ENCODE results near the gene ITPK1. TPM values are rescaled to one million over a fixed set of nuclear protein-coding genes. Genes with fewer than 3 reads are reported as not detected.

Gene ITPK1
- total and polyA plus RNA-seq, 8 donors, result 17.8 to 46.3 (median 28.9) TPM

- WGBS, 5 donors, result 92 to 98% (median 94%) methylated on average over 9 to 11 of the region's 11 CpGs
Observed at GRCh38 chr14:92962831-92963095, 153.0 kb downstream of the ITPK1 start.

GRCh38 chr14:92962031-92962830 is 153.5 kb downstream of the ITPK1 start:
- intact Hi-C loops (cut with DNase I; ENCODE audit: low total_unique reads), result no loop called here
- peaks cover 11 to 54% (median 48%) of the 10 kb centered on the region in 4 donors for H3K36me3 ChIP-seq
- TF ChIP-seq POLR2AphosphoS5 (IDR thresholded peaks at IDR 0.05), result no peak
- no peak for TF ChIP-seq CTCF (IDR thresholded peaks at IDR 0.05)
- TF ChIP-seq EP300 (IDR thresholded peaks at IDR 0.05), result no peak
- TF ChIP-seq POLR2A (IDR thresholded peaks at IDR 0.05), result no peak
- peaks cover 13 to 42% (median 21%) of the 10 kb centered on the region in 4 donors for H3K4me1 ChIP-seq
- WGBS, 5 donors, result 86 to 97% (median 93%) methylated on average over 17 to 20 of the region's 20 CpGs
- no peak overlapping the region for H3K27ac ChIP-seq
- no peak overlapping the region for H3K4me3 ChIP-seq
- no peaks in the 10 kb centered on the region for H3K9me3 ChIP-seq
- no peaks in the 10 kb centered on the region for H3K27me3 ChIP-seq
- no peak for DNase-seq

More at GRCh38 chr14:92962831-92963095, 153.0 kb downstream of the ITPK1 start:
- Histone ChIP-seq H3K36me3 (peaks cover 6 to 49% (median 43%) of the 10 kb centered on the region in 4 donors), H3K4me3 (no peak overlapping the region), H3K4me1 (peaks cover 13 to 42% (median 21%) of the 10 kb centered on the region in 4 donors), H3K9me3 (no peaks in the 10 kb centered on the region), H3K27ac (peak overlapping the region in 1 of 5 donors; percentile 78), H3K27me3 (no peaks in the 10 kb centered on the region)
- intact Hi-C loops (cut with DNase I; ENCODE audit: low total_unique reads), result no loop called here
- TF ChIP-seq POLR2AphosphoS5 (IDR thresholded peaks at IDR 0.05) (no peak), POLR2A (IDR thresholded peaks at IDR 0.05) (no peak)
- DNase-seq, result no peak

- no peak overlapping the region for H3K27ac ChIP-seq
- TF ChIP-seq CTCF (IDR thresholded peaks at IDR 0.05), result no peak
- no peak for TF ChIP-seq POLR2A (IDR thresholded peaks at IDR 0.05)
- no peak for TF ChIP-seq EP300 (IDR thresholded peaks at IDR 0.05)
- TF ChIP-seq POLR2AphosphoS5 (IDR thresholded peaks at IDR 0.05), result no peak
- H3K4me1 ChIP-seq, result peaks cover 13 to 42% (median 21%) of the 10 kb centered on the region in 4 donors
- intact Hi-C loops (cut with DNase I; ENCODE audit: low total_unique reads), result no loop called here
- H3K4me3 ChIP-seq, result no peak overlapping the region
- no peaks in the 10 kb centered on the region for H3K27me3 ChIP-seq
- WGBS, 5 donors, result 92 to 98% (median 96%) methylated on average over 7 of the region's 7 CpGs
- H3K36me3 ChIP-seq, result peaks cover 15 to 62% (median 55%) of the 10 kb centered on the region in 4 donors
- no peaks in the 10 kb centered on the region for H3K9me3 ChIP-seq
- no peak for DNase-seq
Observed at GRCh38 chr14:92961567-92961855, 154.2 kb downstream of the ITPK1 start.

GRCh38 chr14:92960706-92961566 is 154.8 kb downstream of the ITPK1 start:
- TF ChIP-seq POLR2A (IDR thresholded peaks at IDR 0.05), result no peak
- no peak for TF ChIP-seq EP300 (IDR thresholded peaks at IDR 0.05)
- H3K9me3 ChIP-seq, result no peaks in the 10 kb centered on the region
- H3K27ac ChIP-seq, result no peak overlapping the region
- no peak overlapping the region for H3K4me3 ChIP-seq
- DNase-seq, result no peak
- H3K27me3 ChIP-seq, result no peaks in the 10 kb centered on the region
- 65 to 86% (median 75%) methylated on average over 10 to 18 of the region's 18 CpGs for WGBS, 5 donors
- H3K36me3 ChIP-seq, result peaks cover 15 to 67% (median 61%) of the 10 kb centered on the region in 4 donors
- H3K4me1 ChIP-seq, result peaks cover 13 to 42% (median 21%) of the 10 kb centered on the region in 4 donors
- intact Hi-C loops (cut with DNase I; ENCODE audit: low total_unique reads), result no loop called here

Measured in stomach (tissue), 9 donors.